C4-2B (cell line): ENCODE measurements around the gene MEIOC.

ENCODE experiments used
- ZFX ChIP-seq: fragments of 450-650 bp; IDR thresholded peaks from 2 replicates; pipeline ENCODE4 v1.6.1; 2017
- TF ChIP-seq, protein P1 (sequence below): fragments of 450-650 bp; conservative IDR thresholded peaks from 2 replicates; pipeline ENCODE4 v1.5.1; 2017; ENCODE audit warnings: mild to moderate bottlenecking

GRCh38 chr17:44689477-44690217 is 33.4 kb downstream of the MEIOC start, which contains the start of gene CCDC43:
- TF ChIP-seq, protein P1, sequence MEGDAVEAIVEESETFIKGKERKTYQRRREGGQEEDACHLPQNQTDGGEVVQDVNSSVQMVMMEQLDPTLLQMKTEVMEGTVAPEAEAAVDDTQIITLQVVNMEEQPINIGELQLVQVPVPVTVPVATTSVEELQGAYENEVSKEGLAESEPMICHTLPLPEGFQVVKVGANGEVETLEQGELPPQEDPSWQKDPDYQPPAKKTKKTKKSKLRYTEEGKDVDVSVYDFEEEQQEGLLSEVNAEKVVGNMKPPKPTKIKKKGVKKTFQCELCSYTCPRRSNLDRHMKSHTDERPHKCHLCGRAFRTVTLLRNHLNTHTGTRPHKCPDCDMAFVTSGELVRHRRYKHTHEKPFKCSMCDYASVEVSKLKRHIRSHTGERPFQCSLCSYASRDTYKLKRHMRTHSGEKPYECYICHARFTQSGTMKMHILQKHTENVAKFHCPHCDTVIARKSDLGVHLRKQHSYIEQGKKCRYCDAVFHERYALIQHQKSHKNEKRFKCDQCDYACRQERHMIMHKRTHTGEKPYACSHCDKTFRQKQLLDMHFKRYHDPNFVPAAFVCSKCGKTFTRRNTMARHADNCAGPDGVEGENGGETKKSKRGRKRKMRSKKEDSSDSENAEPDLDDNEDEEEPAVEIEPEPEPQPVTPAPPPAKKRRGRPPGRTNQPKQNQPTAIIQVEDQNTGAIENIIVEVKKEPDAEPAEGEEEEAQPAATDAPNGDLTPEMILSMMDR: no peak
- 0 out of 2 replicates have a peak, but pooled peaks have one; percentile 22 for TF ChIP-seq ZFX
